Esophagus muscularis mucosa (tissue), 4 donors: ENCODE data around the gene TTC39A. TPM values are rescaled to one million over a fixed set of nuclear protein-coding genes. Genes with fewer than 3 reads are reported as not detected.

Source experiments
- DNase-seq: peaks from one replicate; pipeline ENCODE4 v3.0.0-alpha.2; 2017; ENCODE audit errors: extremely low spot score
- H3K27ac ChIP-seq, 4 donors: fragments of 200-600 bp; sonication (generic); replicated peaks in 1 of 4; 1 replicate in 3 of 4; 2 replicates in 1 of 4; pipeline ENCODE4 v1.5.1; 2016 to 2019; ENCODE audit warnings: mild to moderate bottlenecking in 1 of 4
- H3K27me3 ChIP-seq, 4 donors: fragments of 200-600 bp; sonication (generic); one replicate each; pipeline versions ENCODE4 v1.5.1 to v1.6.0; 2016 to 2019
- H3K36me3 ChIP-seq, 4 donors: fragments of 200-600 bp; sonication (generic); one replicate each; pipeline ENCODE4 v1.5.1; 2016 to 2019
- H3K4me1 ChIP-seq, 4 donors: fragments of 200-600 bp; sonication (generic); one replicate each; pipeline ENCODE4 v1.5.1; 2016 to 2019
- H3K4me3 ChIP-seq, 4 donors: fragments of 200-600 bp; sonication (generic); 1 replicate in 2 of 4; 2 replicates in 2 of 4; pipeline ENCODE4 v1.5.1; 2016 to 2019; ENCODE audit warnings: mild to moderate bottlenecking in 4 of 4, moderate library complexity in 1 of 4
- H3K9me3 ChIP-seq, 4 donors: fragments of 200-600 bp; sonication (generic); 1 replicate in 3 of 4; 2 replicates in 1 of 4; pipeline ENCODE4 v1.5.1; 2016 to 2019
- EP300 ChIP-seq: sonication (generic); formaldehyde crosslinking; IDR thresholded peaks from one replicate; pipeline ENCODE4 v1.6.1; 2017; ENCODE audit warnings: antibody characterized with exemption
- POLR2A ChIP-seq: fragments of 450-650 bp; IDR thresholded peaks from one replicate; pipeline ENCODE4 v1.6.1; 2017; ENCODE audit warnings: antibody characterized with exemption, moderate library complexity, mild to moderate bottlenecking, low read depth
- POLR2AphosphoS5 ChIP-seq, 2 donors: sonication (generic); formaldehyde crosslinking; IDR thresholded peaks; one replicate each; pipeline ENCODE4 v1.6.1; 2017; ENCODE audit warnings: antibody characterized with exemption in 2 of 2
- WGBS: methylation state at CpG from one replicate; pipeline ENCODE4 v1.1.5; 2018; 5-methylcytosine and 5-hydroxymethylcytosine counted together
- intact Hi-C: fragments of 100-400 bp; cut with DNase I; formaldehyde crosslinking; loops from one replicate; pipeline ENCODE4 v1.15.1; 2023
- total RNA-seq, 4 donors: library from RNA; depleted of rRNA; stranded (reverse); fragments of >200 nt; gene quantifications; one replicate each; pipeline versions ENCODE4 v1.1.0 to v1.2.1, GENCODE V29; 2016
- TF ChIP-seq, protein P1 (sequence below), 3 experiments: fragments of 200-600 bp in 2 of 3; fragments of 450-650 bp in 1 of 3; sonication (generic) in 2 of 3; IDR thresholded peaks; one replicate each; pipeline ENCODE4 v1.5.1; 2017 to 2019; ENCODE audit warnings: antibody characterized with exemption in 3 of 3, mild to moderate bottlenecking in 2 of 3, moderate library complexity in 1 of 3

Gene TTC39A
- total RNA-seq, 4 donors from 2014 or later: 0.17 to 2.5 (median 0.52) TPM; not detected in 1

- 91% methylated on average over 7 of the region's 7 CpGs for WGBS
Measured at GRCh38 chr1:51324251-51325010, 5.9 kb downstream of the TTC39A start.

GRCh38 chr1:51323778-51324177 is 6.6 kb downstream of the TTC39A start:
- Histone ChIP-seq H3K36me3 (no peaks in the 10 kb centered on the region), H3K27ac (no peak overlapping the region), H3K4me1 (peaks cover 0 to 10% (median 0%) of the 10 kb centered on the region in 4 donors), H3K9me3 (no peaks in the 10 kb centered on the region), H3K4me3 (no peak overlapping the region), H3K27me3 (peaks cover 0 to 3% (median 0%) of the 10 kb centered on the region in 4 donors)
- no peak for DNase-seq
- intact Hi-C loops: no loop called here
- TF ChIP-seq, protein P1, sequence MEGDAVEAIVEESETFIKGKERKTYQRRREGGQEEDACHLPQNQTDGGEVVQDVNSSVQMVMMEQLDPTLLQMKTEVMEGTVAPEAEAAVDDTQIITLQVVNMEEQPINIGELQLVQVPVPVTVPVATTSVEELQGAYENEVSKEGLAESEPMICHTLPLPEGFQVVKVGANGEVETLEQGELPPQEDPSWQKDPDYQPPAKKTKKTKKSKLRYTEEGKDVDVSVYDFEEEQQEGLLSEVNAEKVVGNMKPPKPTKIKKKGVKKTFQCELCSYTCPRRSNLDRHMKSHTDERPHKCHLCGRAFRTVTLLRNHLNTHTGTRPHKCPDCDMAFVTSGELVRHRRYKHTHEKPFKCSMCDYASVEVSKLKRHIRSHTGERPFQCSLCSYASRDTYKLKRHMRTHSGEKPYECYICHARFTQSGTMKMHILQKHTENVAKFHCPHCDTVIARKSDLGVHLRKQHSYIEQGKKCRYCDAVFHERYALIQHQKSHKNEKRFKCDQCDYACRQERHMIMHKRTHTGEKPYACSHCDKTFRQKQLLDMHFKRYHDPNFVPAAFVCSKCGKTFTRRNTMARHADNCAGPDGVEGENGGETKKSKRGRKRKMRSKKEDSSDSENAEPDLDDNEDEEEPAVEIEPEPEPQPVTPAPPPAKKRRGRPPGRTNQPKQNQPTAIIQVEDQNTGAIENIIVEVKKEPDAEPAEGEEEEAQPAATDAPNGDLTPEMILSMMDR (IDR thresholded peaks at IDR 0.05): no peak
- TF ChIP-seq POLR2AphosphoS5 (IDR thresholded peaks at IDR 0.05) (no peak), POLR2A (no peak), EP300 (no peak)

More at GRCh38 chr1:51324251-51325010, 5.9 kb downstream of the TTC39A start:
- H3K4me3 ChIP-seq: no peak overlapping the region
- no peak for DNase-seq
- H3K36me3 ChIP-seq: no peaks in the 10 kb centered on the region
- no peaks in the 10 kb centered on the region for H3K9me3 ChIP-seq
- intact Hi-C loops: no loop called here
- peaks cover 0 to 10% (median under 1%) of the 10 kb centered on the region in 4 donors for H3K4me1 ChIP-seq
- no peak overlapping the region for H3K27ac ChIP-seq
- peaks cover 0 to 8% (median 0%) of the 10 kb centered on the region in 4 donors for H3K27me3 ChIP-seq
- TF ChIP-seq, protein P1 (IDR thresholded peaks at IDR 0.05): no peak
- TF ChIP-seq EP300 (no peak), POLR2AphosphoS5 (IDR thresholded peaks at IDR 0.05) (no peak), POLR2A (no peak)

DNA sequence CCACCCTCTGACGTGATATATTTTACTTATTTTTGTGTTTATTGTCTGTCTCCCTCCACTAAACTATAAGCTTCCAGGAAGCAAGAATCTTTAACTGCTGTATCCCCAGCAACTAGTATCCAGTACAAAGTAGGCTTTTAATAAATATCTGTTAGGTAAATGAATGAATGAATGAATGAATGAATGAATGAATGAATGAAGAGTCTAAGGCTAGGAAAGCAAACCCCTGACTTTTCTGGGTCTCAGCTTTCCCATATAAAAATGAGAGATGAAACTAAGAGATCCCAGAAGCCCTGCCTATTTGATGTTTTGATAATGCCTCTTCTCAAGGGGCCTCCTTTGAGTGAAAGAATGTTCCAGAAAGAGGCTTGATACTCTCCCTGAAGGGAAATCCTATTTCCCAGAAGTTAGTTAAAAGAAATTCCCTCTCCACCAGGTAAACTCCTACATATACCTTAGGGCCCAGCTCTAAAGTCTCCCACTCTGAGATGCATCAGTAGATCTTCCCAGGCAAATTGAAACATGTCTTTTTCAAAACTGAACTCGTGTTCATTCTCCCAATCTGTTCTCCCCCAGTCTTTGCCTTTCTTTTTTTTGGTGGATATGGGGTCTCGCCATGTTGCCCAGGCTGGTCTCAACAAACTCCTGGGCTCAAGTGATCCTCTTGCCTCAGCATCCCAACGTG is 7.8 kb downstream of the TTC39A start:
- no peak overlapping the region for H3K27ac ChIP-seq
- no peak for TF ChIP-seq POLR2A
- no peak for TF ChIP-seq EP300
- TF ChIP-seq POLR2AphosphoS5 (IDR thresholded peaks at IDR 0.05): no peak
- TF ChIP-seq, protein P1 (IDR thresholded peaks at IDR 0.05): no peak
- H3K36me3 ChIP-seq: no peaks in the 10 kb centered on the region
- 85% methylated on average over 4 of the region's 4 CpGs for WGBS
- intact Hi-C loops: no loop called here
- no peak for DNase-seq
- no peaks in the 10 kb centered on the region for H3K9me3 ChIP-seq
- no peak overlapping the region for H3K4me3 ChIP-seq
- H3K27me3 ChIP-seq: no peaks in the 10 kb centered on the region
- H3K4me1 ChIP-seq: peaks cover 0 to 10% (median 0%) of the 10 kb centered on the region in 4 donors

GRCh38 chr1:51321924-51322280 is 8.5 kb downstream of the TTC39A start:
- Histone ChIP-seq H3K4me1 (peaks cover 0 to 10% (median 0%) of the 10 kb centered on the region in 4 donors), H3K4me3 (no peak overlapping the region), H3K36me3 (no peaks in the 10 kb centered on the region), H3K27me3 (no peaks in the 10 kb centered on the region), H3K9me3 (no peaks in the 10 kb centered on the region), H3K27ac (no peak overlapping the region)
- WGBS: no CpG with 5 or more reads among the region's 2 CpGs
- no peak for DNase-seq
- intact Hi-C loops: no loop called here
- no peak for TF ChIP-seq POLR2AphosphoS5 (IDR thresholded peaks at IDR 0.05)
- no peak for TF ChIP-seq POLR2A
- TF ChIP-seq, protein P1 (IDR thresholded peaks at IDR 0.05): no peak
- TF ChIP-seq EP300: no peak
